SKM-1 treated with dmso at 0.1 percent for 144 hours (cell line): ENCODE results near the gene ARHGAP11A.

Experiments used
- DNase-seq: peaks from one replicate; lab custom pipeline; 2025; ENCODE audit not compliant: unreplicated experiment; lab: John Stamatoyannopoulos, UW

The ARHGAP11A gene

GRCh38 chr15:32652178-32652577, 36.9 kb downstream of the ARHGAP11A start:
- no peak for DNase-seq

GRCh38 chr15:32656091-32656490, 40.8 kb downstream of the ARHGAP11A start:
- DNase-seq: no peak

GRCh38 chr15:32656496-32656895, 41.2 kb downstream of the ARHGAP11A start:
- no peak for DNase-seq

- DNase-seq: no peak
These were observed 42.0 kb downstream of the ARHGAP11A start for GRCh38 chr15:32657198-32657883.

- DNase-seq: no peak
These were observed 42.6 kb downstream of the ARHGAP11A start for GRCh38 chr15:32657941-32658340.

- DNase-seq: no peak
These were observed 44.2 kb downstream of the ARHGAP11A start for GRCh38 chr15:32659340-32660155.

GRCh38 chr15:32663671-32664070, 48.4 kb downstream of the ARHGAP11A start:
- no peak for DNase-seq

- DNase-seq: no peak
These were observed 49.5 kb downstream of the ARHGAP11A start for GRCh38 chr15:32664796-32665195.

GRCh38 chr15:32667321-32667720, 52.0 kb downstream of the ARHGAP11A start:
- DNase-seq: no peak

- no peak for DNase-seq
These were observed 53.6 kb downstream of the ARHGAP11A start for GRCh38 chr15:32668942-32669341.

- no peak for DNase-seq
These were observed 54.8 kb downstream of the ARHGAP11A start for GRCh38 chr15:32669896-32670611.

- no peak for DNase-seq
These were observed 55.3 kb downstream of the ARHGAP11A start for GRCh38 chr15:32670623-32671022.

- no peak for DNase-seq
These were observed 56.3 kb downstream of the ARHGAP11A start for GRCh38 chr15:32671339-32672325.

- no peak for DNase-seq
These were observed 59.4 kb downstream of the ARHGAP11A start for GRCh38 chr15:32674681-32675080.

- peak; percentile 18 for DNase-seq
These were observed 60.2 kb downstream of the ARHGAP11A start for GRCh38 chr15:32675466-32675865.

- no peak for DNase-seq
These were observed 60.9 kb downstream of the ARHGAP11A start for GRCh38 chr15:32676169-32676568.

GRCh38 chr15:32677238-32677750, 62.0 kb downstream of the ARHGAP11A start:
- no peak for DNase-seq

- no peak for DNase-seq
These were observed 64.0 kb downstream of the ARHGAP11A start for GRCh38 chr15:32679298-32679690.

GRCh38 chr15:32682569-32682968, 67.3 kb downstream of the ARHGAP11A start:
- no peak for DNase-seq

GRCh38 chr15:32682977-32683630, 67.8 kb downstream of the ARHGAP11A start:
- no peak for DNase-seq
